LHCN-M2 (cell line): Measurements from ENCODE around the gene DRD4. TPM values are rescaled to one million over a fixed set of nuclear protein-coding genes. Genes with fewer than 3 reads are reported as not detected.
"Not testable (repeated sequence)": the region's sequence is repeated elsewhere in the genome, so short reads cannot be mapped to it uniquely, and the experiment has no call there.

ENCODE experiments used
- DNase-seq: peaks from one replicate; pipeline ENCODE4 v3.0.0-alpha.2; 2012; ENCODE audit warnings: low read depth
- total RNA-seq: library from RNA; depleted of rRNA; stranded (reverse); fragments of >200 nt; gene quantifications from 2 replicates; pipeline ENCODE4 v1.2.3, GENCODE V29; 2014; rRNA removed

DRD4 gene
- total RNA-seq, 1 experiment from 2014 or later: not detected

GRCh38 chr11:678297-678696, 41.2 kb downstream of the DRD4 start:
- DNase-seq: no peak

DNA sequence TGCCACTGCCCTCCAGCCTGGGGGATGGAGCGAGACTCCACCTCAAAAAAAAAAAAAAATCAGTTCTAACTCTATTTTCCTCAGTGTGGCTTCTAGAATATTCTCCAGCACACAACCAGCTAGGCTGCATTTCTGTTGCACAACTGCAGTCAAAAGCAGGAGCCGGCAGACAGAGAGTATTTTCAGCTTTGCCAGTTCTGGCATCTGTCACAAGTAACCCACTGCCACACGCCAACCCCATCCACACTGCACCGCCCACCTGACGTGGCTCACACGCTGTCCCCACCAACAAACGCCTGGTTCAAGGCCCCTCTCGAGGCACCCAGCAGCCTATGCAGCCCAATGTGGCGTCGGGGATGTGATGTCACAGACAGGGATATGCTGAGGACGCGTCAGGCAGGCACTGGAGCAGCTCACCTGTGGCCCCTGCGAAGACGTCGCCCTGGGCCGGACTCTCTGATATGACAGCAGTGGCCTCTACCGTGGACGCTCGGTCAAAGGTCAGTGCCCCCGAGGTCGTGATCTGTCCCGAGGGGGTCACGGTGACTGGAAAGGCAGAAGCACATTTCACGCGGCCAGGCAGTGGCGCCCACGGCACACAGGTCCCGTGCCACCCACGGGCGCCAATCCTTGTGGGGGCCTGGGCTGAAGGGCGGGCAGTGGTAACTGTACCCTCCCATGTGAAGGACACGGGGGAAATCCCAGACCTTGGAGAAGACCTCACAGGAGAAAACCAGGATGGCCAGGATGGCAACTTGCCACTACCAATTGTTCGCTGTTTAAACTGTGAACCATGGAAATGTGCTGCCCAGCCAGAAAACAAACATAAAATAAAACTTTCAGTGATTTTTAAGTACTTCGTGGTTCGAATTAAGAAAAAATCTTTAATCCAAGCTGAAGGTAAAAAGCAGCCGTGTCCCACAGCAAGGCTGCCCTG, 42.5 kb downstream of the DRD4 start:
- no peak for DNase-seq

- no peak for DNase-seq
These were observed 43.4 kb downstream of the DRD4 start for GRCh38 chr11:680476-680875.

- DNase-seq: no peak
These were observed 43.9 kb downstream of the DRD4 start for GRCh38 chr11:680970-681369.

DNA sequence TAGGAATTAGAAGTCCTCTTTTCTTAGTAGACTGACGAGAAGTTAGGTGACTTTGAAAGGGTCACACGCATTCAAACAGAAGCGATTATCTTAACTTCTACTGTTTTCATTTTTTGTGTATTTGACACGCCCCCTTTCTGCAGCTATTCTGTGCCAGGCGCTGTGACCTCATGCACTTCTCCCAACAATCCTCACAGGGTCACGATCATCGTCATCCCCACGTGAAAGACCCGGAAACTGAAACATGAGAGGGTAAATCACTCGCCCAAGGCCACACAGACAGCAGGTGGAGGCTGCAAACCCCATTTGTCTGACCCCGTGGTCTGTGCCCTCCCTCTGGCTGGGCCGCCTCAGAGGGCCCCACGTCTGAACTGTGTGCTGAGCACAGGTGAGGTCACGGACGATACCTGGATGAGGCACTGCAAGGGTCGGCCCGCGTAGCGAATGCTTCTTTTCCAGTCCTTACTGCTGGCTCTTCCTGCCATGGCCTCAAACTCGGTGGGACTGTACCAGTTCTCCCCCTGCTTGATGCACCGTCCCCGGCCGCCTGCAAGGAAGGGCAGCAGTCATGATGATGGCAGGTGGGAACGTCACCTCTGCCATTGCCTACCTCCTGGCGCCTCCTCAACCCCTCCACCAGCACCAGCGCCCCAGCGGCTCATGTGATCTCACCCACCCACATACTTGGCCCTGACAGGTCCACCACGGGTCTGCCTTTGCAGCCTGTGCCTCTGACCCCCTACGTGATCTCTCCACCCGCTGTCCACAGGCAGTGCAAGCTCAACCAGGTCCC, 49.6 kb downstream of the DRD4 start:
- no peak for DNase-seq

- DNase-seq: no peak
These were observed 50.7 kb downstream of the DRD4 start for GRCh38 chr11:687751-688150.

GRCh38 chr11:688681-689080, 51.6 kb downstream of the DRD4 start:
- DNase-seq: no peak

GRCh38 chr11:689625-690024, 52.6 kb downstream of the DRD4 start:
- no peak for DNase-seq

- not testable (repeated sequence) for DNase-seq
These were observed 53.2 kb downstream of the DRD4 start for GRCh38 chr11:690244-690643.

Other genes with a start within 250 kb of the DRD4 start
- gene PKP3, start 243.1 kb upstream of the DRD4 start, total RNA-seq: 3.7 and 4.7 TPM in 2 replicates
- gene SIGIRR, start 222.3 kb upstream of the DRD4 start, total RNA-seq: 5.5 and 5.8 TPM in 2 replicates
- not detected in 2 replicates for gene ANO9, start 195.3 kb upstream of the DRD4 start, total RNA-seq
- 40.7 and 51.2 TPM in 2 replicates for gene PTDSS2, start 187.0 kb upstream of the DRD4 start, total RNA-seq
- gene RNH1, start 130.0 kb upstream of the DRD4 start, total RNA-seq: 287 and 315 TPM in 2 replicates
- 58.1 and 70.7 TPM in 2 replicates for gene HRAS, start 101.7 kb upstream of the DRD4 start, total RNA-seq
- gene LRRC56, start 99.7 kb upstream of the DRD4 start, total RNA-seq: 0.17 and 0.19 TPM in 2 replicates
- gene LMNTD2, start 76.5 kb upstream of the DRD4 start, total RNA-seq: 0.46 and 1.3 TPM in 2 replicates
- 6.2 and 8.8 TPM in 2 replicates for gene RASSF7, start 76.3 kb upstream of the DRD4 start, total RNA-seq
- gene PHRF1, start 60.8 kb upstream of the DRD4 start, total RNA-seq: 35.6 and 36.2 TPM in 2 replicates
- 10.7 and 12.5 TPM in 2 replicates for gene IRF7, start 21.3 kb upstream of the DRD4 start, total RNA-seq
- not detected in 2 replicates for gene CDHR5, start 12.3 kb upstream of the DRD4 start, total RNA-seq
- not detected in 2 replicates for gene SCT, start 10.1 kb upstream of the DRD4 start, total RNA-seq
- 30.2 and 39.4 TPM in 2 replicates for gene DEAF1, start 58.0 kb downstream of the DRD4 start, total RNA-seq
- 26.2 and 30.3 TPM in 2 replicates for gene TMEM80, start 58.5 kb downstream of the DRD4 start, total RNA-seq
- 10.9 and 16.9 TPM in 2 replicates for gene EPS8L2, start 69.0 kb downstream of the DRD4 start, total RNA-seq
- 125 and 128 TPM in 2 replicates for gene TALDO1, start 110.2 kb downstream of the DRD4 start, total RNA-seq
- 41.7 and 44.9 TPM in 2 replicates for gene GATD1, start 140.2 kb downstream of the DRD4 start, total RNA-seq
- gene CEND1, start 152.8 kb downstream of the DRD4 start, total RNA-seq: 2.4 and 3.5 TPM in 2 replicates
- gene SLC25A22, start 161.0 kb downstream of the DRD4 start, total RNA-seq: 18.5 and 19.9 TPM in 2 replicates
- gene PIDD1, start 168.0 kb downstream of the DRD4 start, total RNA-seq: 13.0 and 15.3 TPM in 2 replicates
- 416 and 495 TPM in 2 replicates for gene RPLP2, start 172.7 kb downstream of the DRD4 start, total RNA-seq
- gene PNPLA2, start 181.6 kb downstream of the DRD4 start, total RNA-seq: 43.7 and 45.4 TPM in 2 replicates
- 0.40 and 1.3 TPM in 2 replicates for gene CRACR2B, start 190.7 kb downstream of the DRD4 start, total RNA-seq
- gene CD151, start 195.7 kb downstream of the DRD4 start, total RNA-seq: 840 and 1,028 TPM in 2 replicates
- 91.8 and 146 TPM in 2 replicates for gene POLR2L, start 205.3 kb downstream of the DRD4 start, total RNA-seq
- gene TSPAN4, start 205.6 kb downstream of the DRD4 start, total RNA-seq: 199 and 210 TPM in 2 replicates